GM21528 (cell line): ENCODE results near the gene PFDN2.
"Not testable (repeated sequence)": the region's sequence is repeated elsewhere in the genome, so short reads cannot be mapped to it uniquely, and the experiment has no call there.

Experiments
- ATAC-seq: cut with Tn5 transposase; IDR thresholded peaks from one replicate; pipeline ENCODE4 v1.9.1; 2021; ENCODE audit warnings: mild to moderate bottlenecking, moderate library complexity; ENCODE audit not compliant: unreplicated experiment, low FRiP score

Gene PFDN2

GRCh38 chr1:161065681-161066080, 52.2 kb downstream of the PFDN2 start:
- not testable (repeated sequence) for ATAC-seq

- not testable (repeated sequence) for ATAC-seq
Measured at GRCh38 chr1:161063936-161064335, 53.9 kb downstream of the PFDN2 start.

GRCh38 chr1:161061419-161061818, 56.4 kb downstream of the PFDN2 start:
- ATAC-seq, result no peak

- no peak for ATAC-seq
Measured at GRCh38 chr1:161059293-161059692, 58.5 kb downstream of the PFDN2 start.

GRCh38 chr1:161054805-161055204, 63.0 kb downstream of the PFDN2 start:
- no peak for ATAC-seq

GRCh38 chr1:161054232-161054631, 63.6 kb downstream of the PFDN2 start:
- no peak for ATAC-seq

- ATAC-seq, result no peak
Measured at GRCh38 chr1:161052899-161053298, 64.9 kb downstream of the PFDN2 start.

- ATAC-seq, result no peak
Measured at GRCh38 chr1:161051219-161051618, 66.6 kb downstream of the PFDN2 start.
